T1000 (cell line): ENCODE results near the gene PRR11.
"Not testable (repeated sequence)": the region's sequence is repeated elsewhere in the genome, so short reads cannot be mapped to it uniquely, and the experiment has no call there.

Experiments used
- DNase-seq: peaks from one replicate; lab custom pipeline; 2025; ENCODE audit warnings: mixed read lengths; lab: John Stamatoyannopoulos, UW

Gene PRR11

GRCh38 chr17:59219992-59220327, 64.4 kb downstream of the PRR11 start:
- no peak for DNase-seq

GRCh38 chr17:59220328-59221158, 65.0 kb downstream of the PRR11 start, which contains the start of gene GDPD1:
Gene GDPD1, plus strand, starts transcription at chr17:59220511. Its CDS starts 99 bp downstream, at chr17:59220610.
- peak; percentile 96 for DNase-seq

DNA sequence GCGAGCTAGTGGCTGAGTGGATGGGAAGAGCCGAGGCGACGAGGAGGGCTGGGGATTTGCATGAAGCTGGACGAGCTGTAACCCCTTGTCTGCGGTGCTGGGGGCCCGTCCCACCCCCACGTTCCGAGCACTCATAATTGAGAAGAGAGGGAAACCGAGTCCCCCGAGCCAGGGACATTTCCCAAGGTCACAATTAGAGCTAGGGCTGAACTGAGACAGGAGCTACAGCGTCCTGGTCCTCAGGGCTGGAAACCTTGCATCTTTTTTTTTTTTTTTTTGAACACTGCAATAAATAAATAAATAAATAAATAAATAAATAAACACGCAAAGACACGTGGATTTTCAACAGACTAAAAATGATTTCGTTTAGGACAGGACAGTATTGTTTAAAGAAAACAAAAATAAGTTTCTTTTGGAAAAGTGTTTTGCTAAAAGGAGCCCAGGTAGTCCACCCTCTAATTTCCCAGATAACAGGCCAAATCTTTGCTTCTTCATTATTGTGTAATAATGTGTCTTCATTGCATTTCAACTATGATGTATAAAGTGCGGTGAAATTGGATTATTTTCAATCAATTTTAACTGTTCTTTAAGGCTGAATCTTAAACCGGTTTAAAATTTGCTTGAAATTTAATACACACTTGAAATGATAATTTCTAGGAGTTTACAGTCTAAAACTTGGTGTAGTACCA, 65.8 kb downstream of the PRR11 start:
- DNase-seq: no peak

DNA sequence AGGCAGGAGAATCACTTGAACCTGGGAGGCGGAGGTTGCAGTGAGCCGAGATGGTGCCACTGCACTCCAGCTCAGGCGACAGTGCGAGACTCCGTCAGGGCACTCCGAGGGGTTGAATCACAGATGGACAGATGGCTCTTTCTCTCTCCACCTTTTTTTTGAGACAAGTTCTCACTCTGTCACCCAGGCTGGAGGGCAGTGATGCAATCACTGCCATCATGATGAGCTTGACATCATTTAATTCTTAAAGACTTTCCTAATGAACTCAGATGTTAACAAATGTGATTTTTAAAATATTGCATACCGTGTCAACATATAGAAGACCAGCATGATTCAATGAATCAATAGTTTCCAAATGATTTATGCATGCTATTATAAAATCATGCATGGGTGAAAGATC, 68.3 kb downstream of the PRR11 start:
- no peak for DNase-seq

- DNase-seq: not testable (repeated sequence)
Observed at GRCh38 chr17:59228588-59228987, 73.0 kb downstream of the PRR11 start.

- DNase-seq: no peak
Observed at GRCh38 chr17:59230764-59231163, 75.2 kb downstream of the PRR11 start.

DNA sequence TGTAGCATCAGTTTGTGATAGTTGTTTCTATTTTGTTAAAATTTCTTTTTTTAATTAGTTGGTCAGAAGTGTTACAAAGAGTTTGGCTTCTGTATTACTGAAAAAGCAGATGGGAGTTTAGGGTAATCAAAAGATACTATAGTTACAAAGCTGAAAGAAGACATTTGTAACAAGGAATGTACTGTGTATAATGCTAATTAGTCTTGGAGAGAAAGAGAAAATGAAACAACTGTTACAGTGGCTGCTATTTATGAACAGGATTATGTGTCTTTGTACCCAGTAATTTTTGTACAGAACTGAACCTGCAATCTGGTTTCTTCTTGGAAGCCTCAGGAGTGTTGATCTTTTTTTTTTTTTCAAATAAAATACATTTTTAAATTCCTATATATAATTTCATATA, 79.1 kb downstream of the PRR11 start:
- DNase-seq: no peak

GRCh38 chr17:59238906-59239305, 83.4 kb downstream of the PRR11 start:
- no peak for DNase-seq

DNA sequence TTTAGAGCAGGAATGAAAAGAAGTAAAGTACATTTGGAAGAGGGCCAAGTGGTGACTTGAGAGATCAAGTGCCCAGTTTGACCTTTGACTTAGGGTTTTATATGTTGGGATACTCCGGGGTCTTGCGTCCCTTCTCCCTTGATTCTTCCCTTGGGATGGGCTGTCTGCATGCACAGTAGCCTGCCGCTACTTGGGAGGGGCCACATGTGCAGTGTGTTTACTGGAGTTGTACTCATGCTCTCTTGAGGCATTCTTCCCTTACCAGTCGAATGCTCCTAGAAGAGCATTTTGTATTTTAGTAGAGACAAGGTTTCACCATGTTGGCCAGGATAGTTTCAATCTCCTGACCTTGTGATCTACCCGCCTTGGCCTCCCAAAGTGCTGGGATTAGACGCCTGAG, 88.5 kb downstream of the PRR11 start:
- DNase-seq: no peak
